ENCODE data around the gene RXRA.

Gene RXRA

GRCh38 chr9:134293611-134294152, 32.6 kb upstream of the RXRA start:
- no peaks in the 10 kb centered on the region for H3K9me3 ChIP-seq
- H3K4me3 ChIP-seq, result peak overlapping the region; percentile 45
- H3K9ac ChIP-seq, result peak overlapping the region; percentile 74
- no peaks in the 10 kb centered on the region for H3K36me3 ChIP-seq
- no peaks in the 10 kb centered on the region for H3K27me3 ChIP-seq
- no peak for TF ChIP-seq Cebpa-rat (IDR thresholded peaks at IDR 0.05)
- peak overlapping the region; percentile 94 for H3K27ac ChIP-seq
- peak overlapping the region; percentile 94 for H3K4me2 ChIP-seq
- peaks cover 82% of the 10 kb centered on the region for H3K4me1 ChIP-seq
- no peaks in the 10 kb centered on the region for H4K20me1 ChIP-seq

DNA sequence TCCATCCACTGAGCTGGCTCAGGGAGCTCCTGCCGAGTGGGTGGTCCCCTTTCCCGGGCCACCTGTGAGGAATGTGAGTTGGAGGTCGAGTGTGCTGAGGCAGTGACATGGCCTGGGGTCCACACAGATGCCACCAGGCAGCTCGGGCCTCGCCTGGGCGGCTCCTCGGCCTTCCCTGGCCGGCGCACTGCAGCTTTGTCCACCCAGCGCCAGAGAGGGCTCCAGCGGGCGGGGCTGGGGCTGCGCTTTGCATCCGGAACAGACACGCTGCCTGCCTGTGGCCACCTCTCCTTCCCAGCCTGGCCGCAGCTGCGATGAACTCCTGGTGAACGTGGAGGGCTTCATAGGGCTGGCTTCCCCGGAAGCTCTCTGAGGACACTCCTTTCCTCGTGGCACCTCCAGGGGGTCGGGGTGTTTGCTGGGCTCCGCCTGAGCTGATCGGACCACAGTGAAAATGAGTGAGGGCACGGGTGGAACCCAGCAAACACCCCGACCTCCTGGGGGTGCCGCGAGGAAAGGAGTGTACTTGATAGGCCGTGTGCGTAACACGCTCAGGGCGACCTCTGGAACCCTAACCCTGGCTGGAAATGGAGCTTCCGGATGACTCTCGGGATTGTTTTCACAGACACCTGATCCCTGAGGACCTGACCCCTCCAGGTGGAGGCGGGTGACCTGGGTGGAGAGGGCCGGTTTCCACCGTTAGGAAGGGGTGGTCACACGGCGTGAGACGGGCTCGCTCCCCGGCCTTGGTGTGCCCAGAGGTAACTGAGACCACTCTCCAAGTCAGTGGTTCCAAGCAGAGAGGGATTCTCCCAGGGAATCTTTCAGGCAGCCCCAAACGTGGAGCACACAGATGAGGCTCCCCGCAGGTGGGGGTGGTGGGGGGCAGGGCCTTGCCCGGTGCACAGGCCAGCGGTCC, 31.8 kb upstream of the RXRA start:
- no peak for TF ChIP-seq Cebpa-rat (IDR thresholded peaks at IDR 0.05)
- H3K4me1 ChIP-seq, result peaks cover 74% of the 10 kb centered on the region
- H3K4me2 ChIP-seq, result peak overlapping the region; percentile 94
- no peaks in the 10 kb centered on the region for H3K9me3 ChIP-seq
- peak overlapping the region; percentile 45 for H3K4me3 ChIP-seq
- H4K20me1 ChIP-seq, result no peaks in the 10 kb centered on the region
- peak overlapping the region; percentile 94 for H3K27ac ChIP-seq
- H3K9ac ChIP-seq, result peak overlapping the region; percentile 74
- no peaks in the 10 kb centered on the region for H3K36me3 ChIP-seq
- H3K27me3 ChIP-seq, result no peaks in the 10 kb centered on the region

DNA sequence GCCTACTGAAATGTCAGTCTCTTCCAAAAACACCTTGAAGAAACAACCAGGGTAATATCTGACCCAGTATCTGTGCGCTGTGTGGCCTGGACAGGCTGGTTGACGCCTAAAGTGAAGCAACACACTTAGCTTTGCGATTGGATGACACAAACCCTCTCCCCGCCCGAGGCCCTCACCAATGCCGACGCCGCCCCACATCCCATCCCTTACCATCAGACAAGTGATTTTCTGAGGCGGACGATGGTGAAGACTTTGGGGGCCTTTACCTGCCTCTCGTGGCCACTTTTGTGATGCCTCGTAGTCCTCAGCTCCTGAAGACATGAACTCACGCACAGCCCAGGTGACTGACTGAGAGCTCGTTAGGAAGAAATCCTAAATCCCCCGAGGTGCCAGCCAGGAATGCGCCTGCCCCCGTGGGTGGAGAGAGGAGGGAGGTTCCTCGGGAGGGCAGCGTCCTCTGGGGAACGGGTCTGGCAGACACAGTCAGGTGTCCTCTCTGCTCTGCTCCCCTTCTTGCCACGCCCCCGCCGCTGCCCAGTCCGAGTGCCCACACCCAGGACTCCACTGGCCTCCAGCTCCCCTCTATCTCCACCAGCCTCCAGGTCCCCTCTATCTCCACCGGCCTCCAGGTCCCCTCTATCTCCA, 31.0 kb upstream of the RXRA start:
- Histone ChIP-seq H3K27ac (peak overlapping the region; percentile 94), H3K4me1 (peaks cover 66% of the 10 kb centered on the region), H3K27me3 (no peaks in the 10 kb centered on the region), H4K20me1 (no peaks in the 10 kb centered on the region), H3K9ac (peak overlapping the region; percentile 74; the same call in 1 of the 2 replicates), H3K4me3 (no peak overlapping the region), H3K36me3 (no peaks in the 10 kb centered on the region), H3K4me2 (peak overlapping the region; percentile 94), H3K9me3 (no peaks in the 10 kb centered on the region)
- no peak for TF ChIP-seq Cebpa-rat (IDR thresholded peaks at IDR 0.05)

GRCh38 chr9:134295746-134296250, 30.5 kb upstream of the RXRA start:
- H3K4me2 ChIP-seq, result peak overlapping the region; percentile 94

DNA sequence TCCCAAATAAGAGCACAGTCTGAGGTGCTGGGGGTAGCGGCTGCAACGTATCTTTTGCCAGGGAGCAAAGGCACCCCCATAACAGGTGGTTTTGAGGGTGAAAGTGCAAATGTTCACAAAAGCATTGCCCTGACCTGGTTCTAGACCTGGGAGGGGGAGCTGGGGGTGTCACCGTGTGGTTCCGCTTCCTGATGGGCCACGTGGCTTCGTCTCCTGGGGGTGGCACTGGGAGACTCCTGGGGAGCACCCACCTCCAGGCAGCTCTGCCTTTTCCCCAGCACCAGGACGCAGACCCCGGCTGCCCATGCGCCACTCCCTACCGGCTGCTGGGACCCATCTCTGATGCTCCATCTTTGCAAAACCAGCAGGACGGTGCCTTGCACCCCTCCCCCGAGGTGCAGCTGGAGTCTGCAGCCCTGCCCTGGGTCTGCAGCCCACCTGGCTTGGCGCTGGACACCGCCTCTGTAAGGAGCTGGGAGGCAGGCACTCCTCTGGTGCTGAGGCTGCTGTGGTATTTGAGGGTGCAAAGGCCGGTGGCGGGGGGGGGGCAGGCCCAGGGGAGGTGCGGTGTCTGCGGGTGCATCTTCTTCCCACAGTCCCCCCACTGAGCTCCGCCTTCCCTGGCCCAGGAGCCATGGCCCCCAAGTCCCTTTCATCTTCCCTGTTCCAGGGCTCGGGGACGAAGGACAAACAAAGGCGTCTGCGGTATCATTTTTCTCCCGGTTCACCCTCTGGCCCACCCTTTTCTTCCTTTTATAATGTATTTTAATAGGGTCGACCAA, 29.8 kb upstream of the RXRA start:
- Histone ChIP-seq H3K36me3 (no peaks in the 10 kb centered on the region), H3K4me2 (peak overlapping the region; percentile 94), H3K9ac (no peak overlapping the region), H3K4me3 (no peak overlapping the region), H3K27ac (peak overlapping the region; percentile 94), H3K27me3 (no peaks in the 10 kb centered on the region), H4K20me1 (no peaks in the 10 kb centered on the region), H3K4me1 (peaks cover 58% of the 10 kb centered on the region), H3K9me3 (no peaks in the 10 kb centered on the region)
- TF ChIP-seq Cebpa-rat (IDR thresholded peaks at IDR 0.05), result no peak

More at GRCh38 chr9:134295746-134296250, 30.5 kb upstream of the RXRA start:
- peaks cover 60% of the 10 kb centered on the region for H3K4me1 ChIP-seq
- H3K36me3 ChIP-seq, result no peaks in the 10 kb centered on the region
- H3K9ac ChIP-seq, result no peak overlapping the region
- H3K9me3 ChIP-seq, result no peaks in the 10 kb centered on the region
- H3K27ac ChIP-seq, result peak overlapping the region; percentile 94; the same call in 1 of the 2 replicates
- no peaks in the 10 kb centered on the region for H4K20me1 ChIP-seq
- no peak overlapping the region for H3K4me3 ChIP-seq
- H3K27me3 ChIP-seq, result no peaks in the 10 kb centered on the region
- no peak for TF ChIP-seq Cebpa-rat (IDR thresholded peaks at IDR 0.05)

DNA sequence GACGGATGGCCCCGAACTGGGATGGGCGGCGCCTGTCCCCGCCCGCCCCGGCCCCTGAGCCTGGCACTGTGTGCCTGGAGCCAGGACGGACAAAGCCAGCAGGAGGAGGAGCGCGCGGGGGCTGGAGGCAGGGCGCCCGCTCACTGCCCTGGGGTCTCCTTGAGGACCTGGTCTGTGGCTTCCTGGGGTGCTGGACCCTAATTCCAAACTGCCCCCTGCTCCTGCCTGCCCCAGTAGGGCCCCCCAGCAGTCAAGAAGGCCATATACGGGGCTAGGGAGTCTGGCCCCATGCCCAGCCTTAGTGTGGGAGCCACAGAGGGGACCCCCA, 29.2 kb upstream of the RXRA start:
- no peak overlapping the region for H3K27ac ChIP-seq
- TF ChIP-seq Cebpa-rat (IDR thresholded peaks at IDR 0.05), result no peak
- no peak overlapping the region for H3K9ac ChIP-seq
- H3K4me3 ChIP-seq, result no peak overlapping the region
- no peaks in the 10 kb centered on the region for H4K20me1 ChIP-seq
- no peaks in the 10 kb centered on the region for H3K9me3 ChIP-seq
- H3K4me1 ChIP-seq, result peaks cover 58% of the 10 kb centered on the region
- H3K4me2 ChIP-seq, result peak overlapping the region; percentile 94; the same call in 1 of the 2 replicates
- H3K27me3 ChIP-seq, result no peaks in the 10 kb centered on the region
- no peaks in the 10 kb centered on the region for H3K36me3 ChIP-seq

- H4K20me1 ChIP-seq, result no peaks in the 10 kb centered on the region
- H3K27ac ChIP-seq, result no peak overlapping the region
- peaks cover 58% of the 10 kb centered on the region for H3K4me1 ChIP-seq
- H3K4me3 ChIP-seq, result no peak overlapping the region
- H3K9ac ChIP-seq, result no peak overlapping the region
- H3K9me3 ChIP-seq, result no peaks in the 10 kb centered on the region; the same call in 1 of the 2 replicates
- TF ChIP-seq Cebpa-rat (IDR thresholded peaks at IDR 0.05), result no peak
- no peaks in the 10 kb centered on the region for H3K36me3 ChIP-seq
- H3K27me3 ChIP-seq, result no peaks in the 10 kb centered on the region
- H3K4me2 ChIP-seq, result no peak overlapping the region
Observed at GRCh38 chr9:134297576-134297975, 28.7 kb upstream of the RXRA start.

GRCh38 chr9:134298000-134298399, 28.3 kb upstream of the RXRA start:
- no peaks in the 10 kb centered on the region for H3K36me3 ChIP-seq
- H3K27ac ChIP-seq, result no peak overlapping the region
- H3K9ac ChIP-seq, result no peak overlapping the region
- H3K4me3 ChIP-seq, result no peak overlapping the region
- no peak for TF ChIP-seq Cebpa-rat (IDR thresholded peaks at IDR 0.05)
- H4K20me1 ChIP-seq, result no peaks in the 10 kb centered on the region
- H3K4me1 ChIP-seq, result peaks cover 58% of the 10 kb centered on the region
- no peak overlapping the region for H3K4me2 ChIP-seq
- H3K9me3 ChIP-seq, result peaks cover under 1% of the 10 kb centered on the region; the same call in 1 of the 2 replicates
- no peaks in the 10 kb centered on the region for H3K27me3 ChIP-seq

GRCh38 chr9:134299068-134299467, 27.2 kb upstream of the RXRA start:
- Histone ChIP-seq H3K36me3 (no peaks in the 10 kb centered on the region), H3K27ac (no peak overlapping the region), H3K27me3 (no peaks in the 10 kb centered on the region), H4K20me1 (no peaks in the 10 kb centered on the region), H3K9me3 (peaks cover 10% of the 10 kb centered on the region), H3K4me2 (no peak overlapping the region), H3K9ac (no peak overlapping the region), H3K4me3 (no peak overlapping the region), H3K4me1 (peaks cover 58% of the 10 kb centered on the region)
- no peak for TF ChIP-seq Cebpa-rat (IDR thresholded peaks at IDR 0.05)

Data from BLaER1 (cell line).